DND-41 (cell line): Measurements from ENCODE around the gene TOMM70.

Source experiments
- EZH2 ChIP-seq: IDR thresholded peaks from 3 replicates; pipeline ENCODE4 v1.6.1; 2012; ENCODE audit warnings: borderline replicate concordance, low read depth, mild to moderate bottlenecking, moderate library complexity, low read length, inconsistent platforms; ENCODE audit not compliant: severe bottlenecking
- TF ChIP-seq, protein P1 (sequence below): IDR thresholded peaks from 2 replicates; pipeline ENCODE4 v1.5.1; 2012; ENCODE audit warnings: borderline replicate concordance, low read length, moderate library complexity, mild to moderate bottlenecking; ENCODE audit not compliant: poor library complexity, severe bottlenecking; ENCODE audit errors: extremely low read depth

- TF ChIP-seq, protein P1, sequence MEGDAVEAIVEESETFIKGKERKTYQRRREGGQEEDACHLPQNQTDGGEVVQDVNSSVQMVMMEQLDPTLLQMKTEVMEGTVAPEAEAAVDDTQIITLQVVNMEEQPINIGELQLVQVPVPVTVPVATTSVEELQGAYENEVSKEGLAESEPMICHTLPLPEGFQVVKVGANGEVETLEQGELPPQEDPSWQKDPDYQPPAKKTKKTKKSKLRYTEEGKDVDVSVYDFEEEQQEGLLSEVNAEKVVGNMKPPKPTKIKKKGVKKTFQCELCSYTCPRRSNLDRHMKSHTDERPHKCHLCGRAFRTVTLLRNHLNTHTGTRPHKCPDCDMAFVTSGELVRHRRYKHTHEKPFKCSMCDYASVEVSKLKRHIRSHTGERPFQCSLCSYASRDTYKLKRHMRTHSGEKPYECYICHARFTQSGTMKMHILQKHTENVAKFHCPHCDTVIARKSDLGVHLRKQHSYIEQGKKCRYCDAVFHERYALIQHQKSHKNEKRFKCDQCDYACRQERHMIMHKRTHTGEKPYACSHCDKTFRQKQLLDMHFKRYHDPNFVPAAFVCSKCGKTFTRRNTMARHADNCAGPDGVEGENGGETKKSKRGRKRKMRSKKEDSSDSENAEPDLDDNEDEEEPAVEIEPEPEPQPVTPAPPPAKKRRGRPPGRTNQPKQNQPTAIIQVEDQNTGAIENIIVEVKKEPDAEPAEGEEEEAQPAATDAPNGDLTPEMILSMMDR = no peak
- no peak for TF ChIP-seq EZH2
These were observed 16.0 kb downstream of the TOMM70 start for GRCh38 chr3:100384733-100385525.
